Measurements from ENCODE around the gene FAM222A.
"Not testable (repeated sequence)": the region's sequence is repeated elsewhere in the genome, so short reads cannot be mapped to it uniquely, and the experiment has no call there.

The FAM222A gene

GRCh38 chr12:109693653-109694600 lies 19.7 kb upstream of the FAM222A start:
- no peak for DNase-seq (ENCODE audit: low read depth in 2 of 2)

DNA sequence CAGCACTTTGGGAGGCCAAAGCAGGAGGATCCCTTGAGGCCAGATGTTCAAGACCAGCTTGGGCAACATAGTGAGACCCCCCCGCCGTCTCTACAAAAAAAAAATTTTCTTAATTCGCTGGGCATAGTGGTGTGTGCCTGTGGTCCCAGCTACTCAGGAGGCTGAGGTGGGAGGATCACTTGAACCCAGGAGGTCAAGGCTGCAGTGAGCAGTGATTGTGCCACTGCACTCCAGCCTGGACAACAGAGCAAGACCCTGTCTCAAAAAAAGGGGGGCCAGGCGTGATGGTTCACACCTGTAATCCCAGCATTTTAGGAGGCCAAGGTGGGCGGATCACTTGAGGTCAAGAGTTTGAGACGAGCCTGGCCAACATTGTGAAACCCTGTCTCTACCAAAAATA lies 19.0 kb upstream of the FAM222A start:
- DNase-seq (ENCODE audit: low read depth in 2 of 2), result not testable (repeated sequence)

DNA sequence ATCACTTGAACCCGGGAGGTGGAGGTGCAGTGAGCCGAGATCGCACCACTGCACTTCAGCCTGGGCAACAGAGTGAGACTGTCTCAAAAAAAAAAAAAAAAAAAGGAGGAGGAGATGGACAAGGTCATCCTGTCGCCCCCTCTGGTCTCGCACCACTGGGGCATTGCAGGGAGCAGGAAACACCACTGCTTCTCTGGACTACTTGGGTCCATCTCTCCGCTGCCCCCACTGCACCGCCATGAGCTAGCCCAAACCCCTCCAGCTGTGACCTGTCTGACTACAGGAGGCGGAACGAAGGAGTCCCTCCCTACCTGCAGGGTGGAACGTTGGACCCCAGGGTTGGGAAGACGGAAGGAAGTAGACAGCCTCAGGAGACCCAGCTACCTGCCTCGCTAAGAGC lies 18.2 kb upstream of the FAM222A start:
- no peak for DNase-seq (ENCODE audit: low read depth in 2 of 2)

GRCh38 chr12:109695961-109696461 lies 17.6 kb upstream of the FAM222A start:
- no peak for DNase-seq (ENCODE audit: low read depth in 2 of 2)

GRCh38 chr12:109696485-109697269 lies 16.9 kb upstream of the FAM222A start:
- DNase-seq (ENCODE audit: low read depth in 2 of 2), result no peak

DNA sequence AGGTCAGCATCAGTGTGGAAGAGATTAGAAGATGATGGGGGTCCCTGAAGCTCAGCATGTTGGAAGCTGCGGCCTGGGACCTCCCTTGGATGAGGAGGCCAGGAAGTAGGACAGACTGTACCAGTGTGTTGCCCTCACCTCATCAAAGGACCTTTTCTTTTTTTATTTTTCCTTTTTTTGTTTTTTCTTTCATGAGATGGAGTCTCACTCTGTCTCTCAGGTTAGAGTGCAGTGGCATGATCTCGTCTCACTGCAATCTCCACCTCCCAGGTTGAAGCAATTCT lies 16.4 kb upstream of the FAM222A start:
- DNase-seq (ENCODE audit: low read depth in 2 of 2), result no peak

- no peak for DNase-seq (ENCODE audit: low read depth in 2 of 2)
These were observed 15.7 kb upstream of the FAM222A start for GRCh38 chr12:109697877-109698468.

- DNase-seq (ENCODE audit: low read depth in 2 of 2), result no peak
These were observed 14.8 kb upstream of the FAM222A start for GRCh38 chr12:109698820-109699219.

- DNase-seq (ENCODE audit: low read depth in 2 of 2), result no peak
These were observed 12.6 kb upstream of the FAM222A start for GRCh38 chr12:109701064-109701463.

DNA sequence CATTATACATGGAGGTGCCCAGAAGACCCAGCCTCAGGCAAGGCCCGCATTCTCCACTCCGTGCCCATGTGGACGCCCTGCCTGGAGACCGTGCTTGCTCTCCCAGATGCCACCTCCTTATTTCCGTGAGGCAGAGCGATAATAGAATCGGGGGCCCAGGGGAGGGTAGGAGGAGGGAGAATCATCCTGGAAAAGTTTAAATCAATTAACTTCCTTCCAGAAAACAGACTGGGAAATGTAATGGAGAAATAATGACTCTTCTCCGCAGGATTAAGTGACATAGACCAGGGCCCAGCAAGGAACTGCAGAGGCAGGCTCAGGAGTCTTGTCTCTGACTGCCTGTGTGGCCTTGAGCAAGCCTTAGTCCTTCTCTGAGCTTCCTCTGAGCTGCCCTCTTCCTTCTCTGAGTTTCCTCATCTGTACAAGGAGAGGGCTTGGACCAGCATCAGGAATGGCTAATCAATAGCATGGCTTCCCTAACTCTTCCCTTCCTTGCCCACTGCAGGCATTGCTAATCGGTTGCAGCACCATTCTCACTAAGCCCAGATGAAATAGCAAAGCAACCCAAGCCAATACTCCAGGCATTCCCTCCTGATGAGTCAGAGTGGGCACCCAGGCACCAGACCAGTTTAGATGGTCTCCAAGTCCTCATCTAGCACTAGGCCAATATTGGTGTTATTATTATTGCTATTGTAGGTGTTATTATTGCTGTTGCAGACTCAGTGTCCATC lies 11.3 kb upstream of the FAM222A start:
- no peak for DNase-seq (ENCODE audit: low read depth in 2 of 2)

GRCh38 chr12:109703684-109704083 lies 9.9 kb upstream of the FAM222A start:
- DNase-seq (ENCODE audit: low read depth in 2 of 2), result no peak

GRCh38 chr12:109704371-109705098 lies 9.1 kb upstream of the FAM222A start:
- DNase-seq (ENCODE audit: low read depth in 2 of 2), result no peak

- no peak for DNase-seq (ENCODE audit: low read depth in 2 of 2)
These were observed 8.3 kb upstream of the FAM222A start for GRCh38 chr12:109705291-109705690.

DNA sequence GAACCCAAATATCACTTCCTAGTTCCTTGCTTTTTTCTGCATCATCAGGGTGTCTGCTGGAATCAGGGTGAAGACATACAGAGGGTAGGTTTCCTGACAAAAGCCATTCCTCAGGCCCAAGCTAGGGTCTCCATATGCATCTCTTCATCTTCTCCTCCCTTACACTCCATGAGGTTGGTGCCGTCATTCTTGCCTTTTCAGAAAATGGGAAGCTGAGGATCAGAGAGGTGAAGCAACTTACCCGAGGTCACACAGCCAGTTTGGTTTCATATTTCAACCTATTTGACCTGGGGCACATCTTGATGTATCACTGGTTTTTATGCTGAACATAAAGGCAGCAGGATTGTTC lies 7.3 kb upstream of the FAM222A start:
- no peak for DNase-seq (ENCODE audit: low read depth in 2 of 2)

DNA sequence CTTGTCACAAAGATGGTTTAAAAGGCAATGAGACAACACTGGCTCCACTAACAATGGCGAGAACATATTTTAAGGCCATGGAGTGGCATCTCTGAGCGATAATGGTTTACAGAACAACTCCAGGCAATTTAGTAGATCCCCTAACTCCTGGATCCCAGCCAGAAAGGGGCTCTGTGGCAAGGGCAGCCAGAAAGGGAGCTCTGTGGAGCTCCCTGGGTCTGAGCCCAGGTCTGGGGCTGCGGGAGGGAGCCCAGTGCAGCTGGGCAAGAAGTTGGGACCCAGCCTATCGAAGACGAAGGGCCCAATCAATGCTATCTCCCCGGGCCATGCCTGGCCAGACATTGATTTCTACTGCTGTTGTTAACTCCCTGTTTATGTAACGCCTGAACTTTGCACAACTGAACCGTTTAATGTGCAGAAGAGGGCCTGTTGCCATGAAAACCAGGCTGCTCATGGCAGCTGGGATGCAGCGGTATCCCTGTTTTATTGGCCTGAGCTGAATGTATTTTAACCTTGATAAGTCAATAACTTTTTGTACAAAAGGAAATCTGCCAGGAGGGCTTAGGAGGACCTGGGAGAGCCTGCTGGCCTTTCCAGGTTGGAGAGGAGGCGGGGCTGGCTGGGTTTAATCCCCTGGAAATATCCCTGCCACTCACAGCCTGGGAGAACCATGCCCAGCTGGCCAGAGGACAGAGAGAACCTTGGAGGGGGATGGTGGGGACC lies 6.7 kb upstream of the FAM222A start:
- no peak for DNase-seq (ENCODE audit: low read depth in 2 of 2)

GRCh38 chr12:109707470-109707821 lies 6.2 kb upstream of the FAM222A start:
- DNase-seq (ENCODE audit: low read depth in 2 of 2), result no peak

DNA sequence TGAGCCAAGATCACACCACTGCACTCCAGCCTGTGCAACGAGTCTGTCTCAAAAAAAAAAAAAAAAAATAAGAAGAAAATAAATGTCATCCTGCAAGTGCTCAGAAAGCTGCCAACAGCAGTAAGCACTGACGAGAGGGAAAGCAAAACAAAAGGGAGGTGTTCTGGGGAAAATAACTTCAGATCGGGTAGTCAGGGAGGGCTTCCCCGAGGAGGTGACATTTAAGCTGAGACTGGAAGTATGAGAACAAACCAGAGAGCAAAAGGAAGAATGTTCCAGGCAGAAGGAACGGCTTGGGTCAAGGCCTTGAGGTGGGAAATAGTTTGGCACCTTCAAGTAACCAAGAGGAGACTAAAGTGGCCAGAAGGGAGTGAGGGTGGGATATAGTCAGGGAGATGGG lies 4.7 kb upstream of the FAM222A start:
- no peak for DNase-seq (ENCODE audit: low read depth in 2 of 2)

- DNase-seq (ENCODE audit: low read depth in 2 of 2), result no peak
These were observed 4.1 kb upstream of the FAM222A start for GRCh38 chr12:109709401-109709991.

GRCh38 chr12:109710205-109710746 lies 3.3 kb upstream of the FAM222A start:
- DNase-seq (ENCODE audit: low read depth in 2 of 2), result no peak

Data from stimulated activated CD4-positive, alpha-beta T cell treated with anti-CD3 and anti-CD28 coated beads, Interleukin-4, amount 100 ng/mL, for 48 hours (primary cell).